Thoracic aorta (tissue), 2 donors: ENCODE measurements around the gene OR10K2. TPM values are rescaled to one million over a fixed set of nuclear protein-coding genes. Genes with fewer than 3 reads are reported as not detected.

Experiments
- ATAC-seq: fragments of 150-250 bp; one replicate; pipeline ENCODE4 v1.8.0; 2017; ENCODE audit warnings: low read depth; ENCODE audit not compliant: insufficient number of reproducible peaks, low FRiP score
- DNase-seq: peaks from one replicate; pipeline ENCODE4 v3.0.0-alpha.2; 2020; ENCODE audit warnings: low spot score
- H3K27ac ChIP-seq, 2 donors: fragments of 200-600 bp; sonication (generic); 1 replicate in 1 of 2; 2 replicates in 1 of 2; pipeline ENCODE4 v1.5.1; 2016; ENCODE audit warnings: mild to moderate bottlenecking in 2 of 2, moderate library complexity in 2 of 2
- H3K27me3 ChIP-seq: fragments of 200-600 bp; sonication (generic); replicated peaks from 2 replicates; pipeline ENCODE4 v1.6.0; 2016; ENCODE audit warnings: mild to moderate bottlenecking; ENCODE audit not compliant: insufficient read depth
- H3K36me3 ChIP-seq: fragments of 200-600 bp; sonication (generic); one replicate; pipeline ENCODE4 v1.5.1; 2016
- H3K4me1 ChIP-seq, 2 donors: fragments of 200-600 bp; sonication (generic); 1 replicate in 1 of 2; 2 replicates in 1 of 2; pipeline versions ENCODE4 v1.5.1 to v1.6.0; 2016; ENCODE audit warnings: low read depth in 2 of 2, mild to moderate bottlenecking in 1 of 2; ENCODE audit not compliant: control insufficient read depth in 1 of 2
- H3K4me3 ChIP-seq: fragments of 200-600 bp; sonication (generic); 2 replicates; pipeline ENCODE4 v1.5.1; 2016; ENCODE audit warnings: mild to moderate bottlenecking
- H3K9me3 ChIP-seq: fragments of 200-600 bp; sonication (generic); 2 replicates; pipeline ENCODE4 v1.5.1; 2016
- total RNA-seq, 2 donors: library from RNA; depleted of rRNA; stranded (reverse); fragments of >200 nt; gene quantifications; one replicate each; pipeline versions ENCODE4 v1.1.0 to v1.2.3, GENCODE V29; 2016
- TF ChIP-seq, protein P1 (sequence below): fragments of 200-600 bp; sonication (generic); IDR thresholded peaks from one replicate; pipeline ENCODE4 v1.5.1; 2019; ENCODE audit warnings: antibody characterized with exemption

OR10K2 gene
- total RNA-seq, 2 donors from 2014 or later = not detected

- TF ChIP-seq, protein P1, sequence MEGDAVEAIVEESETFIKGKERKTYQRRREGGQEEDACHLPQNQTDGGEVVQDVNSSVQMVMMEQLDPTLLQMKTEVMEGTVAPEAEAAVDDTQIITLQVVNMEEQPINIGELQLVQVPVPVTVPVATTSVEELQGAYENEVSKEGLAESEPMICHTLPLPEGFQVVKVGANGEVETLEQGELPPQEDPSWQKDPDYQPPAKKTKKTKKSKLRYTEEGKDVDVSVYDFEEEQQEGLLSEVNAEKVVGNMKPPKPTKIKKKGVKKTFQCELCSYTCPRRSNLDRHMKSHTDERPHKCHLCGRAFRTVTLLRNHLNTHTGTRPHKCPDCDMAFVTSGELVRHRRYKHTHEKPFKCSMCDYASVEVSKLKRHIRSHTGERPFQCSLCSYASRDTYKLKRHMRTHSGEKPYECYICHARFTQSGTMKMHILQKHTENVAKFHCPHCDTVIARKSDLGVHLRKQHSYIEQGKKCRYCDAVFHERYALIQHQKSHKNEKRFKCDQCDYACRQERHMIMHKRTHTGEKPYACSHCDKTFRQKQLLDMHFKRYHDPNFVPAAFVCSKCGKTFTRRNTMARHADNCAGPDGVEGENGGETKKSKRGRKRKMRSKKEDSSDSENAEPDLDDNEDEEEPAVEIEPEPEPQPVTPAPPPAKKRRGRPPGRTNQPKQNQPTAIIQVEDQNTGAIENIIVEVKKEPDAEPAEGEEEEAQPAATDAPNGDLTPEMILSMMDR = no peak
- H3K9me3 ChIP-seq = no peaks in the 10 kb centered on the region
- no peak for ATAC-seq
- H3K4me1 ChIP-seq = no peaks in the 10 kb centered on the region
- no peak overlapping the region for H3K27ac ChIP-seq
- no peak for DNase-seq
- H3K36me3 ChIP-seq = no peaks in the 10 kb centered on the region
- H3K27me3 ChIP-seq = no peaks in the 10 kb centered on the region
- H3K4me3 ChIP-seq = no peak overlapping the region
Measured at GRCh38 chr1:158417586-158417985, 8.5 kb downstream of the OR10K2 start.

DNA sequence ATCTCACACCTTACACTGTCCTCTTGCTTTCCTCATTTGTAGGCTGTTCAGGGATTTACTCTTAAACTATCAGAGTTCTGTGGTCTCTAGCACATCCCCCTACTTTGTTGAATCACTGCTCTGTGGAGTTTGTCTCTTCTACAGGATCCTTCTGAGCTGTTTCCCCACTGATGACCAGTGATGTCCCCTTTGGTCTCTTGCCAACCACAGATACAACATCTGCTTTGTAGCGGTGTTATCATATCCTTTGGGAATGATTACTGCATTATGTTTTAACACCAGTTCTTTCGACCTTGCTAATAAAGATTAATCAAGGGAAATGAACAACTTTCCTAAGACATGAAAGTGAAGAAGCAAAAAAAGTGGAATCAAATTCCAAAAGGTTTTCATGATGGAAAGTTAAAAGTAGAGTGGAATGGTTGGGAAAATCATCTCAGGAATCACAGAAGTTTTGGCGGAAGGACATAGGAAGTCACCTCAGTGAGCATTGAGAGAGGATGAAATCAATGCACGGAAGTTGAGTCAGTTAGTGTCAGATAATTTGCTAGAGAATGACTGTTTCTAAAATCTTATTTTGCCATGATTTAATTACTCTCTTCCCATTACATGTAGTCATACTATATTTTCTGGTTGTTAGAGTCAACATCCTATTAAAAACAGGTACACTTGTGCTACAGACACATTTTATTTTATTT, 11.2 kb downstream of the OR10K2 start:
- Histone ChIP-seq H3K4me3 (no peak overlapping the region), H3K27me3 (no peaks in the 10 kb centered on the region), H3K27ac (no peak overlapping the region), H3K36me3 (no peaks in the 10 kb centered on the region), H3K9me3 (no peaks in the 10 kb centered on the region), H3K4me1 (no peaks in the 10 kb centered on the region)
- TF ChIP-seq, protein P1 = no peak
- no peak for ATAC-seq
- no peak for DNase-seq

DNA sequence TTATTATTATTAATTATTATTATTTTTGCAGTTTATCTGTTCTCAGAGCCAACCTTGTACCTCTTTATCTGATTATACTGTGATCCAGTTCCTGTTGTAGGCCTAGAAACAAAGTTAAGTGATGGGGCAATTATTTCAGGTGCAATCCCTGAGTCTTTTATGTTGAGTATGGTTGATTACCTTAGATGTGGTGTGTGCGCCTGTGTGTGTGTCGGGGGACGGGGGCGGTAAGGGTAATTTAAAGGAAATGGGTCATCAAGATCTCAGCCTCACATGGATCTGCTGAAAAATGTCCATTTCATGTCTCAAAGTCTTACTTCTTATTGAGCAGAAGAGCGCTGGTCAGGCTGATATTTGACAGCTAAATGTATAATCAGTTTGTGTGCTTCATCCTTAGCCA, 18.9 kb downstream of the OR10K2 start:
- Histone ChIP-seq H3K4me3 (no peak overlapping the region), H3K4me1 (no peaks in the 10 kb centered on the region), H3K27ac (no peak overlapping the region), H3K36me3 (no peaks in the 10 kb centered on the region), H3K9me3 (no peaks in the 10 kb centered on the region), H3K27me3 (no peaks in the 10 kb centered on the region)
- no peak for DNase-seq
- TF ChIP-seq, protein P1 = no peak
- ATAC-seq = no peak

GRCh38 chr1:158400871-158401270, 25.2 kb downstream of the OR10K2 start:
- H3K27me3 ChIP-seq = no peaks in the 10 kb centered on the region
- H3K9me3 ChIP-seq = no peaks in the 10 kb centered on the region
- no peak overlapping the region for H3K4me3 ChIP-seq
- DNase-seq (no peak), ATAC-seq (no peak)
- H3K27ac ChIP-seq = no peak overlapping the region
- TF ChIP-seq, protein P1 = no peak
- no peaks in the 10 kb centered on the region for H3K36me3 ChIP-seq
- no peaks in the 10 kb centered on the region for H3K4me1 ChIP-seq

DNA sequence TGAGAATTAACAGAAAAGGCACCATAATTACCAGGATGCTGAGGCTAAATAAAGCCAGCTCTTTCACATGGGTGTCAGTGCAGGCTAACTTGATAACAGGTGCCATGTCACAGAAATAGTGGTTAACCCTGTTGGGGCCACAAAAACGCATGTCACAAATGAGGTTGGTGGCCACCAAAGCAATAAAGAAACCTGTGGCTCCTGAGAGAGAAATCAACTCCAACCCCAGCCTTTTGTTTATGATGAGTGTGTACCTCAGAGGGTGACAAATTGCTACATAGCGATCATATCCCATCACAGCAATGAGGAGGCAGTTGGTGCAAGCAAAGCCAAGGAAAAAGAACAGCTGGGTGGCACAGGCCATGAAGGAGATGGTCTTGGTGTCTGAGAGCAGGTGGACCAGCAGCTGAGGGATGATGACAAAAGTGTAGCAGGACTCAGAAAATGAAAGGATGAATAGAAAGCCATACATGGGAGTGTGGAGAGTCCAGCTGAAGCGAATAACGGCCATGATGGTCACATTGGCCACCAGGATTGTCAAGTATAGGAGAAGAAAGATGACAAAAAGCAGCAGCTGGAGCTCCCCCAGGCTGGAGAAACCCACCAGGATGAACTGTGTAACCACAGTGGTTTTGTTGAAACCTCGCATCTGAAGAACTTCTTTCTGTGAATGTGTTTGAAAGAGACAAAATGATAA, 27.1 kb downstream of the OR10K2 start, which contains the start of gene OR10T2:
OR10T2 (minus strand) TSS at position 649 of the 697 bp plus-strand sequence; CDS start at position 649, 0 bp downstream.
- no peak within 1 kb of the TSS for H3K4me3 ChIP-seq
- no peaks in the 10 kb centered on the region for H3K9me3 ChIP-seq
- no peaks in the 10 kb centered on the region for H3K27me3 ChIP-seq
- H3K27ac ChIP-seq = no peak within 1 kb of the TSS
- DNase-seq (no peak), ATAC-seq (no peak)
- TF ChIP-seq, protein P1 = no peak
- H3K36me3 ChIP-seq = no peaks in the 10 kb centered on the region
- no peaks in the 10 kb centered on the region for H3K4me1 ChIP-seq
